ENCODE data around the gene CNOT6.

GRCh38 chr5:180516440-180516839 lies 22.3 kb downstream of the CNOT6 start:
- no peak for TF ChIP-seq POLR2A (IDR thresholded peaks at IDR 0.05)
- TF ChIP-seq, protein P1, sequence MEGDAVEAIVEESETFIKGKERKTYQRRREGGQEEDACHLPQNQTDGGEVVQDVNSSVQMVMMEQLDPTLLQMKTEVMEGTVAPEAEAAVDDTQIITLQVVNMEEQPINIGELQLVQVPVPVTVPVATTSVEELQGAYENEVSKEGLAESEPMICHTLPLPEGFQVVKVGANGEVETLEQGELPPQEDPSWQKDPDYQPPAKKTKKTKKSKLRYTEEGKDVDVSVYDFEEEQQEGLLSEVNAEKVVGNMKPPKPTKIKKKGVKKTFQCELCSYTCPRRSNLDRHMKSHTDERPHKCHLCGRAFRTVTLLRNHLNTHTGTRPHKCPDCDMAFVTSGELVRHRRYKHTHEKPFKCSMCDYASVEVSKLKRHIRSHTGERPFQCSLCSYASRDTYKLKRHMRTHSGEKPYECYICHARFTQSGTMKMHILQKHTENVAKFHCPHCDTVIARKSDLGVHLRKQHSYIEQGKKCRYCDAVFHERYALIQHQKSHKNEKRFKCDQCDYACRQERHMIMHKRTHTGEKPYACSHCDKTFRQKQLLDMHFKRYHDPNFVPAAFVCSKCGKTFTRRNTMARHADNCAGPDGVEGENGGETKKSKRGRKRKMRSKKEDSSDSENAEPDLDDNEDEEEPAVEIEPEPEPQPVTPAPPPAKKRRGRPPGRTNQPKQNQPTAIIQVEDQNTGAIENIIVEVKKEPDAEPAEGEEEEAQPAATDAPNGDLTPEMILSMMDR (IDR thresholded peaks at IDR 0.05): no peak
- no peak for TF ChIP-seq POLR2AphosphoS5 (IDR thresholded peaks at IDR 0.05)
